ENCODE measurements around the gene MAP1B.
A peak's percentile ranks its signal among the peaks of the same experiment; 100 is the strongest.

The MAP1B gene

DNA sequence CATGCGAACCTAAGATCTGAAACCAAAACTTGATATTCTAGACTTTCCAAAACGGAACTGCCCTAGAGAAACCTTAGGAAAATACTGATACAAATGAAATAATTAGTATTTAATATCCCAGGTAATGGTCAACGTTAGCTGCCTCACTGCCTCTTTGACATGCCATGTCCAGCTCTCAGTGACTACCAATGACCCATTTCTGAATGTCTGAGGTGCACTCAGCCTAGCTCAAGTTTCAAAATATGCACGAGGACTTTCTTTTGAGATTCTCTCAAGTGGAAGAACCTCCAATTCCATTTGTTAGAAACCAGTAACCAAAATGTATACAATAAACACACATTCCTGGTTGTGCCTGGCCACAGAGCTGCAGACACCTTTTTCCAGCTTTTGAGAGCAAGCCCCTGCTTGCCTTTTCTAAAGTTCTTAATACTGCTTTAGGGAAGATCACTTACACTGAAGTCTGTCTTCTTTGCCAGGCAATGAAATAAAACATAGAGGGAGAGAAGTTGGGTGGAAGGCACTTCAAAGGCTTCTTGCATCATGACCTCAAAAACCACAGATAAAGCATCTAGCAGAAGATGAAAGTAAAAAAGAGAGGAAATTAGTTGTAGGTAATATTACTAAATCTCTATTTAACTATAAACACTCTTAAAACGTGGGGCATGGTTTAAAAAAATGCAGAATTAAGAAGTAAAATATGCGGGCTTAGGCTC, 124.9 kb downstream of the MAP1B start:
- peak; percentile 49 for DNase-seq

DNA sequence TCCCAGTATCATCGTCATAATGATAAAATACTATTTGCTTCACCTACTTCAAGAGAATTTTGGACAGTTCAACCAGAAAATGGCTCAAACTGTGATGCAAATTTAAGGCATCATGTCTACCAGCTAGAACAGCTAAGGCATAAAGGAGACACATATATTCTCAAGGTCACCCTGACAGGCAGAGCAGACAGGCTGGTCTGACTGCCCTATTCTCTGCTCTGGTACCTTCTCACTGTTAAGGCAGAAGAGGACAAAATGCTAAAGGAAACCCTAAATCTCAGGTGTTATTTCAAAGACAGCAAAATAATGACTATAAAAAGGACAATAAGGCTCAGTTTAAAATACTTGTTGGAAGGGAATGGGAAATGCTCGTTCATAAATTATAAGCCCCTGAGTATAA, 125.6 kb downstream of the MAP1B start:
- DNase-seq: no peak

DNA sequence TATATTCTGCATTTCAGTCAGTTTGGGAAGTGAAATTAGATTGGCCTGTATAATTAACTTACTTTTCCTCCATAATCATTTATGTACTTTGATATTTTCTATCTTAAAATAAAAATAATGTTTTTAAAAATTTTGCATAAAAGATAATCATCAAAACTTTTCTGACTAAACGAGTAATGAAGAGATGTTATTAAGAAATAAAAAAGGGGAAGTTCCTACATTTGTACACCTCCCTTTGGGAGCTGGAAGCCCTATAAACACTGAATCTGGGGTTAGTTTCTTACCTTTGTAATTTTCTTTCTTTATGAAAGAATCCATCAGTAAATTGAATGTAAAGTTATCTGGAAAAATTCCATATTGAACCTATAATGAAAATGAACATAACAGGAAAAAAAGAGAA, 126.6 kb downstream of the MAP1B start:
- no peak for DNase-seq

DNA sequence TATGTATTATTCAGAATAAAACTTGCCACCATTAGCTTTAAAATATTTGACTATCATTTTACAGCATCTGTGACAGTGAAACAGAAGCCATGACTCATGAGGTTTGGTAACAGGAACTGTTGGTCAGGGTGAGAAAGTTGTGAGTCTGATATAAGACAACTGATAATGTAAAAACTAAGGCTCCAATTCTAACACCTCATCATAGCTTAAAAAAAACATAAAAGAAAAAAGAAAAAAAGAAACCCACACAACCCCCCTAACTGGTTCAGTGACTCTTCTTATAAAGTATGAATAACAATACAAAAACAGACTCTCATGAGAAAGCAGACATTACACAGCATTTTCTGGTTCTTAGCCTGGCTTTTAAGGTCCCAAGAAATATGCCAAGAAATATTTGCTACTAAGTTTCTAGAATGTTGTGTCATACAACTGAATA, 127.0 kb downstream of the MAP1B start:
- no peak for DNase-seq

DNA sequence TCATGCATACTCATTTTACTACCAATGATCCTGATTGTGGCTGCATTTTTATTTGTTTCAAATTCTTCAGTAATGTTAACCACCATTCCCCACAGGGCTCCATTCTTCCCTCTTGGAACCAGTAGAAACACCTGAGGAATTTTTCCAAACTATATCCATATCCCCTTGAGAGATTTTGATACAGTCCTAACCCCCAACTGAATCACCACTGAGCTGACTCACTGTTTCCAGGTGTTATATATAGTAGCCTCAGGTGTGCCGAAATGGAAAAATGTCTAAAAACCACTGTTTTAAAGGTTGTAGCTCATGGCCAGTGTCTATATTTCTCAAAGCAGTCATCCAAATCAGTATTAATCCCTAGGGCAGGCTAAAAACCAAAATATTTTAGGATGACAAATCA, 127.6 kb downstream of the MAP1B start:
- no peak for DNase-seq

DNA sequence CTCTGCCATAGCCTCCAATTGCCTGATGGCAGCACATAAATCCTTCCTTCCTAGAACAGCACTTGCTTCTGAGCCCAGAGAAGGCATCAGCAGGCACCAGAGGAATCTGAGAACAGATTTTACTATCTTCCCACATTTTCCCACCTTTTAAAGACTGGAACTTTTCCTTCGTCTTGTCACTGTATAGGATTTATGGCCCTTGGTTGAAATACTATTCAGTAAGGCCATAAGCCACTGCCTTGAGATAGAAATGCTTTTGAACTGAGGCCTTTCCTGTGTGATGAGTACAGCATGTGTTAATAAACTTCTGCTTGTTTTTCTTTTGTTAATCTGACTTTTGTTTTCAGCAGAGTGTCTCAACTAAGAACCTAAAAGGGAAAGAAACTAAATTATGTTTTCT, 128.4 kb downstream of the MAP1B start:
- DNase-seq: no peak

DNA sequence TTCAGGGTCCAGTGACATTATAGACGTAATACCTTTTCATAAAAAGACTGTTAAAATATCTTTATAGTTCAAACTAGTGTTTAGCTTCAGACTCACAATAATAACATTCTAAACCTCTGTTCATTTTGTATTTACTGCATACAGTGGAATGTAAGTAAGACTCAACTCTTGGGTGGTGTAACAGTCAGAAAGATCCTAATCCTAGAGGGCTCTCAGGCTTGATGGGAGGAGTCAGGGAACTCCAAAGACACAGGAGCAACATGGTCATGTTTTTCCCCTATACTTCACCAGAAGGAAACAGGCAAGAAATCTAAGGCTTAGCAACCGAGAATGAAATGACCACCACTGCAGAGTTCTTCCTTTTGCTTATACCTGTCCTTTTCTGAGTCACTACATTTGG, 130.1 kb downstream of the MAP1B start:
- no peak for DNase-seq

DNA sequence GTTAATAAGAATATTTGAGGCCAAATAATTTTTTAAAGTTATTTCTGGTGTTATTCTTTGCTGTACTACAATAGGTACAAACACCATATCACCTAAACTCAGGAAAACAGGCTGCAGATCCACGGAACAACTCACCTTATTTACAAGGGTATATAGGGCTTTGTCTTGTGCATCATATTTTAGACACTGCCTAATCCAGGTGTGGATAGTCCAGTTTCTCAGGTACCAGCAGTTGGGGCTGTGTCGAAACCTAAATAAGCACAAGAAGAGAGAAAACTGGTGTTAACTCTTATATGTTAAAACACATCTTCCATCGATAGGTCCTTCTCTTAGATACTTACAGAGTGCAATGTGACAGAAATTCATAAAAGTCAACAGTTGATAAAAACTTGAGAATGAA, 130.6 kb downstream of the MAP1B start:
- DNase-seq: no peak

DNA sequence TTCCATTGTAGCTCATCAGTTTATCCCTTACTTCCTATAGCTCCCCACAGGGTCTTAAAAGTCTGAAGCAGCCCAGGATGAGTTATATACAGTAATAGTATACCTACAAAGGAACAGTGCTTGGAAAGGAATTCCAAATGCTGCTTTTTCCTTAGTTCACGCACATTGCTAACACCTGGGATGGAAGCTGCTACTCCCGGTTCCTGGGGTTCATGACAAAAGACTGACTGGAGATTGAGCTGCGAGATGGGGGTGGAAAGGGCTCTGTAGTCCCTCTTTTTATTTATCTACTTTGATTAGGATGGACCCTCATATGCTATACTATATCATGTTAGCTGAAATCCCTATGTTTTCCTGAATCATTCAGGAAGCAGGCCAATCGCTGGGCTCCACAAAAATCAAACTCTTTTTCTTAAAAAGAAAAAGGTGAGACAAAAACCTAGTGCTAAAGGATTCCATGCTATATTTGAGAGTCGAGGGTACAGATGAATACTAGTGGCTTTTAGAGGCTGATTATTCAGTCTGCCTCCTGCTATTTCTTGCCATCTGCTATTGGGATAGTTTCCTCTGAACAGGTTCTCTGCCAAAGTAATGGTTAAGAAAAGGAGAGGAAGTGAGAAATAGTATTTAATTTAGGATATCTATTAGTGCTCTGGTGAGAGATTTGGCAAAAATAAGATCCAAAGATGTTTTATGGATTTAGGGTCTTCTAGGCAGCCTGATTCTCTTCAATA, 131.6 kb downstream of the MAP1B start:
- DNase-seq: no peak

DNA sequence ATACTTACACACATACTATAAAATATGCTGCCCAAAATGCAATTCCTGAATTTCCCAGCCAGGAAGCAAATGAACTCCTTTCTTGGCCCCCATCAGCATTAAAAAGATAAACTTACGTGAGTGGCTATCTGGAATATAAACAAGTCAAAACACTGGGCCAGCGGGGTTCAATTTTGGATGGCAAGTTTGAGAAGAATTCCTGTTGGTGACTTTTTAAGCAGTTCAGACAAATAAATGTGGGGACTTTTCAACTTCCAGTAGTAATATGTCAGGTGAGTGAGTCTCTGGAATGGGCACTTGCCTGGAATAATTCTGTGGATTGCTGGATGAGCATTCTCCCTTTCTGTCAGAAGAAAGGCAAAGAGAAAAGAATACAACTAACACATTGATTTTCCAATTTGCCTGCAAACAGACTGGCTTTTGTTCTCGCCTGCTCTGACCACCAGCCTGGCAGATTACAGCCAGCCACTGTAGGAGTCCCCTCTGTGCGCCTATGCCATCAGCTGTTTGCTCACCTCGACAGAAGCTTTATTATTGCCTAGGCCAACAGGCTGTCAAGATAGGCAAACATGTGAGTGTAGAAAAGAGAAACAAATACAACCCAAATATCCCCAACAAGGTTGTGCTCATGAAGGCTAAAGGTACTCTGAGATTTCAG, 134.2 kb downstream of the MAP1B start:
- DNase-seq: no peak

DNA sequence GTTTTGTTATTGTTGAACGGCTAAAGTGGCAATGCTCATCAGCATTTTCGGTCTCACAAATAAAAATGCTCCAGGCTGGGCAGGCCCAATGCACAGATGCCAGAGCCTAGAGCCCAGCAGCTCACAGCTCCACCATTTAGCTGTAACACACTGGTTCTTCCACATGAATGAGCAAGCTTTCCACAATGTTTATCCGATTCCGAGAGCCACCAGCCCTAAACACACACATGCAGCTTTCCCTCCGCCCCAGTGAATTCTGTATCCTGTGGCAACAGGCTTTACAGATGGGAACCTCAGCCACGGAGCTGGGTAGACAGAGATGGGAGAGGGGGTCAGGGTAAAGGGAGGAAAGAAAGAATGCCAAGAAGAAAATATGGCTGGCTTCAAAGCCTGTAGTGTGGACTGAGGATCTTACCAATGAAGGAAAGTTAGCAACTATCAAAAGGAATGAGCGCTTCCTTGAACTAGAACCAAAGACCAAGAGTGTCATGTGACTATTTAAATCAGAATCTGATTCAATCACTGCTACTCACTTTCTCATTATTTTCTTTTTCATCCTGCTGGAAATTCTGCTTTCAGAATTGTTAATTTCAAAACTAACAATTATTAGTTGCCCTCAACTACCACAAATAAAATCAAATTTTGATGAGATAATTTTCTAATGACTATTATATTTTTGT, 135.7 kb downstream of the MAP1B start:
- no peak for DNase-seq

DNA sequence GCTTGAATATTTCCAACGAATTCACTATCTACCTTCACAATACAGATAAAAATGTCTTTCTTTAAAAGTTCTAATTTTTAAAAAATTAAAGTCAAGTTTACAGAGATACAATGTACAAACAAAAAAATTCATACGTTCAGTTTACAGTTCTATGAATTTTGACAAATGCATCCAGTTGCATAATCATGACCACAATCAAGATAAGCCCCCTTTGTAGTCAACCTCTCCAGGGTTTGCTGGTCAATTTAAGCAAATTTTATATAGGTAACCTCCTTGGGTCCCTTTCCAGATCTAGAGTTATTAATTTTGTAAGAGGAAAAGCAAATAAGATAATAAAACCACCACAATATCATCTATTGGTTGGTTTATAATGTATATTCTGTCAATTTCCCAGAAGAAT, 136.4 kb downstream of the MAP1B start:
- no peak for DNase-seq

DNA sequence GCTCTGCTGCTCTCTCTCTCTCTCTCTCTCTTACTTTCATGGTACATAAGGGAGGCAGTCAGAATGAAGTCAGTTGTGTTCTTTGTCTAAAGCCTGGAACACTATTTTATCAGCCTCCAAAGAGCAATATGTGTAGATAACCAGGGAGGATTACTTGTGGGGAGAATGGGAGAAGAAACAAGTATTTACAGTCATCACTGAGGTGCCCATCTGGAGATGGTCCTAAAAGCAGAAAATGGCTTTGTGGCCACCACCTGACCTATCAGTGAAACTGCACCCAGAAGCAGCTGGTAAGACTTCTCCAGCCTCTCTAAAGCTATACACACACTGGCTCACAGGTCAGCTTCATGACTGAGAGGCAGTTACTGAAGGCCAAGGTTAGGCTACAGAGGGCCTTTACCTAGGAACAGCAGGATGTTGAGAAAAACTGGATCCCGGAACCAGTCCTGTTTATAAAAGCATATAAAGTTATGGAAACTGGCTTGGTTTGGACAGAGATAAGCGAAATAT, 137.6 kb downstream of the MAP1B start:
- DNase-seq: no peak

DNA sequence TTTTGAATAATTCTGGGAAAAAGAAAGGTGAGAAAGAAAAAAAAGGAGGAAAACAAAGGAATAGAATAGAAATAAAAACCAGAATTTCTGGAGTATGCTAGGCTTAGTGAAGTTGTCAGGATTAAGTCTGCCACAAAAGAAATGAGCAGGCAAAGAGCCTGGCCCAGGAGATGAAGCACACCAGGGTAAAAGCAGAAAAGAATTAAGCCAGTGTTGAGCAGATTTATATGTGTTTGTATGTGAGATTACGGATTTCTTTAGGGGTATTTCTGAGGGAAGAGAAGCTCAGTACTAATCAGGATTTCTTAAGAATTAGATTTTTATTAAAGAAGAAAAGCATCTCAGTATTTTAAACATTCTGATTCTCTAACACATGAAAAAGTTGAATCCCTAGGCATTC, 138.3 kb downstream of the MAP1B start:
- no peak for DNase-seq

DNA sequence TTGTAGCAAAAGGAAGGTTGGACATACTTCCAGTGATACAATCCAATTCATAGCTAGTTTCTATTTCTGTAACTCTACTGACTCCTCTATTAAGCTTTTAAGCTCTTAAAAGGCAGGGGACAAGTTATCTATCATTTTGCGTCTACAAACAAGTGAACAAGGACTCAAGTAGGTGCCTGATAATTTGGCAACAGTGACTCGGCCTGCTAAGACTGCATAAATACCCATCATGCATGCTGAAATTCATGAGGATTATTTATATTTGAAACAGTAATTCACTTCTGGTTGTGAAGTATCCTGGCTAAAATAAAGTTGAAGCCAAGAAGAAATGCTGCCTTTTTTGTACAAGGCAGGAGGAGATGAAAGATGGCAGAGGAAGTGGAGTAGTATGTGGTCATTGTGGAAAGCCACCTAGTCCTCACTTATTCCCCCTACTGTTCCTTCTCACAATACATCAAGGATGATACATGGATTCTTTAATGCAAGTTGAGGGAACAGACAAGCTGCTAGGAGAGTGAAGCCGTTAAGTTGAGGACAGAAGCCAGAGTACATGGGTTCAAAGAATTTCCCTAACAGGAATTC, 138.8 kb downstream of the MAP1B start:
- no peak for DNase-seq

DNA sequence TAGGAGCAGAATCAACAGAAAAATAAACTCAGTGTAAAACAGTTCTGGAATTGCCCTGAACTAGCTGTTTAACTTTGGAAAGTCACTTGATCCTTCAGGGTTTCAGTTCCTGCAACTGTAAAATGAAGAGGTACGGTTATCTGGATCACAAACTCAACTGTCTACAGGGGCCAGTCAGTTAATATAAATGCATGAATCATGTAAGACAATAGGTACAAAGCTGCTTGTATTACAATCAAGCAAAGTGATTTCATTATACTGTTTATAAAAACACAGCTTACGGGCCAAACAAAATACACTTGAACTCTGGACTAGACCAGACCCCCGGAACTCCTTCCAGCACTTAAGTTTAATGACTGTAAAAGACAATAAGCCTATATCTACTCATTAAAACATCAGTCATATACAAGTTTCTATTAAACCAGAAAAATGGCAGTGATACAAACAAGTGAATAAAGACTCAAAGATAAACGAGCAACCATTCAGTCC, 139.7 kb downstream of the MAP1B start:
- DNase-seq: no peak

DNA sequence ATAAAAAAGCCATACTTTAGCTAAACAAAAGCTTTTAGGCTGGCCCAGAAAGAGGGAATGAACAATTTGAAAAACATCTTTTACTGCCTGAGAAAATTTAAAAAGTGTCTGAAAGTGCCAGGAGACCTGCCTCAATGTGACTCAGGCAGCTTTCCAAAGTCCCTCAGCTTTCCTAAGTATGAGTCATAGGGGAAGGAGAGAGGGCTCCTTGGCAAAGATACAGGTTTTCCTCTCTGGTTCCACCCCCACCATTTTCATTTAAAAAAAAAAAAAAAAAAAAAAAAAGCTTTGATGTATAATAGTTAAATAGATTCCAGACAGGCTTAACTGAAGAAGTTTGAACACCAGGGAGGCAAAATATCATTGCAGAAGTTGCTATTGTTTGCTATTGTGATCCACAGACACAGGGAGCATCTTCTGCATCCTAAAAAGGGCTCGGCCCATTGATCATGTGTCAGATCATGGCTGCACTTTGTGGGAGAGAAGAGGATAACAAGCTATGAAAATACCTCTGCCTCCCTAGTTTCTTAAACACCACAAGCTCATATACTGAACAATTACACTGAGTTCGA, 141.2 kb downstream of the MAP1B start:
- peak; percentile 7 for DNase-seq

DNA sequence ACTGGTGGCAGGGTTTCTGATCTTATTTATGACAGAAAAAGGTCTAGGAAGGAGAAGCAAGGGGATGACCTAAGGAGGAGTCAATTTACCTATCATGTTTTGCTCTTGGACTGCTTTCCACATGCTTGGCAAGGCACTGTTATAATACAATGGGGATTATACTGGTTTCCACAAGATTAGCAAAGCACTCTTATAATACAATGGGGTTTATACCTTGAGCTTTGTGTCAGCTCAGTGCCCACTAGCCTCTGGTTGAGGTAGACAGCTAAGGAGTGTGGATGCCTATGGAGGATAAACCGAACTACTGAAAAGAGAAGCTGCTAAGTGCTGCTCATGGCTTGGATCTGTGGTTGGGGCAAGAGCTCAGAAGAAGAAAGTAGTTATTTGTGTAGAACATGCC, 144.1 kb downstream of the MAP1B start:
- DNase-seq: no peak

DNA sequence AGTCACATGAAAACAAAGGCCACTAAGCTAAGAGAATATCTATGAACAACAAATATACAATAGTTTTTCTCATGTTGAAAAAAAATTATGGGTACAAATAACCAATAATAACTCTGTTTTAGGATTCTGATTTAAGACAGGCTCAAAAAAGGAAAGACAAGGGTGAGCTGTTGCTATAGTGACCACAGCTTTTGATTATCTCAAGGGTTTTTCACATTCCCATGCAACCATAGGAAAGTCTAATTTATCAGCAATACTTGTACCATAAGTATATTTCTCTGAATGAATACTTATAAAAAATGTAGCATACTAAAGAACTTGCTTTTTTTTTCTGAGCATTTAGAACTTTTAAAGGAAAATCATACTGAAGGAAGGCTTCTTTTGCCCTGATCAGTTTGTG, 144.7 kb downstream of the MAP1B start:
- DNase-seq: no peak

DNA sequence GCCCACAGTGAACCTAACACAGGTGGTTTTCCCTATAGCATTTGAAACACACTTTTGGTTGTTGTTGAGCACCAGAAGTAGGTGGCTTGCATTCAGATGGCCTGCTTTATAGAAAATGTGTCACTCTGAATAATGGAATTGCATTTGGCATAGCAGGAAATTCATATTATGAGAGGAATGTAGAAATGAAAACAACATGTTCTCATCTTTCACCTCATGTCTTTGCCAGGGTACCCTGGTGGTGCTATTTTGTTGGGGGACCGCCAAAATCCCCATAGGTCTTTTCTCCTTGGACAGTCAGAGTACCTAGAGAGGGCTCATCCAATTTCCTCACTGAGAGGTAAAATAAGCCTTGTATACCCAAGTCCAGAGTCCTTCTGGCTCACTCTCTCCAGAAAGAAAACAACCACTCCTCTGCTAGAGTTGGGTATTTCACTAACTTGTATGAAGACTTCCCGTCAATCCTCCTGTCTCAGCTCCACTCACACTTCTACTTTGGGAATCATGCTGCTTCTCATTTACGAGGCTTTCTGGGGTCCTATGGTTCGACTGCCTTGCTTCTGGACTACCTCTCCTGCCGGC, 145.4 kb downstream of the MAP1B start:
- DNase-seq: no peak

DNA sequence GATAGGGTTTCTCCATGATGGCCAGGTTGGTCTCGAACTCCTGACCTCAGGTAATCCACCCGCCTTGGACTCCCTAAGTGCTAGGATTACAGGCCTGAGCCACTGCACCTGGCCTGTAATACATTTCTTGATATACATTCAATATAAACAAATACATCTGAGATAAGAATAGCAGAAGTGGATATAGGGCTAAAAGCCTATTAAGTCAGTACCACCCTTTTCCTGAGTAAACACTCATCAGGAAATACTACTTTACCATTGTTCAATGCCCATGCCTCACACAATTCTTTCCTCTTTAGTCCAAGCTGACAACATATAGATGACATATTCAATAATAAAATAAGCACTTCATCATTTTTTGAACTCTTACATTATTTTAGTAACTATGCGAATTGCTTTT, 148.0 kb downstream of the MAP1B start:
- DNase-seq: no peak

DNA sequence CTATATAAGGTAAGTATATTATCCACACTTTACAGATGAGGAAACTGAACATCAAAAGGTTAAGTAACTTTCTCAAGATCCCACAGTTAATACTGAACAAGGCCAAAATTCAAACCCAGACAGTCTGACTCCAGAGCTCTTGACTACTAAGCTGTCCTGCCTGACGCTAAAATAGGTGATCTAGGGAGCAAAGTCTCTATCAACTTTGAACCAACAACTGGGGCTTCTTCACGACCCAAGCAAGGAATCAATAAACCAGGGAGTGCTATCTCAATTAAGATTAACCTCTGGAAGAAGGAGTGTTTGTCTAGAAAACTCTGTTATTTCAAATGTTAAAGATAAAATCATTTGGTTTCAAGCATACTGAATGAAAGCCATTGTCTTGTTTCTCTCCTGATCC, 148.4 kb downstream of the MAP1B start:
- no peak for DNase-seq

Measured in DMS79 (cell line).